SK-N-SH treated with all-trans-retinoic acid at 6 μM for 48 hours (cell line): ENCODE results near the gene PTPRT.

Source experiments
- ATAC-seq: fragments of 200-7000 bp; cut with Tn5 transposase; 3 replicates; pipeline ENCODE4 v1.9.1; 2020; ENCODE audit warnings: mild to moderate bottlenecking, moderate library complexity
- ARNTL ChIP-seq: fragments of 450-650 bp; formaldehyde crosslinking; IDR thresholded peaks from 2 replicates; pipeline ENCODE4 v1.5.0; 2020; ENCODE audit warnings: low read depth, mild to moderate bottlenecking, moderate library complexity, borderline replicate concordance
- BACH2 ChIP-seq: fragments of 250-450 bp; sonication (Bioruptor Pico); IDR thresholded peaks from 2 replicates; pipeline ENCODE4 v1.9.0; 2021; ENCODE audit warnings: mild to moderate bottlenecking, borderline replicate concordance
- CSRNP3 ChIP-seq: fragments of 250-450 bp; sonication (Bioruptor Pico); IDR thresholded peaks from 2 replicates; pipeline ENCODE4 v1.5.1; 2021; ENCODE audit warnings: mild to moderate bottlenecking, moderate library complexity
- GLIS3 ChIP-seq: fragments of 250-450 bp; sonication (Bioruptor Pico); IDR thresholded peaks from 2 replicates; pipeline ENCODE4 v1.5.0; 2020; ENCODE audit warnings: mild to moderate bottlenecking, moderate library complexity
- POU6F1 ChIP-seq: fragments of 250-450 bp; sonication (Bioruptor Pico); IDR thresholded peaks from 2 replicates; pipeline ENCODE4 v1.8.0; 2021; ENCODE audit warnings: low read depth, mild to moderate bottlenecking, moderate library complexity, borderline replicate concordance
- PPARA ChIP-seq: fragments of 250-450 bp; sonication (Bioruptor Pico); IDR thresholded peaks from 2 replicates; pipeline ENCODE4 v1.5.0; 2020; ENCODE audit warnings: mild to moderate bottlenecking, borderline replicate concordance
- RARB ChIP-seq: fragments of 250-450 bp; sonication (Bioruptor Pico); IDR thresholded peaks from 2 replicates; pipeline ENCODE4 v1.8.0; 2021; ENCODE audit warnings: mild to moderate bottlenecking, moderate library complexity
- SNAI2 ChIP-seq: fragments of 250-450 bp; sonication (Bioruptor Pico); IDR thresholded peaks from 2 replicates; pipeline ENCODE4 v1.5.0; 2020; ENCODE audit warnings: mild to moderate bottlenecking, moderate library complexity
- TCF4 ChIP-seq: fragments of 250-450 bp; sonication (Bioruptor Pico); IDR thresholded peaks from 2 replicates; pipeline ENCODE4 v1.8.0; 2021; ENCODE audit warnings: mild to moderate bottlenecking, moderate library complexity, borderline replicate concordance
- TOX ChIP-seq: fragments of 250-450 bp; sonication (Bioruptor Pico); IDR thresholded peaks from 2 replicates; pipeline ENCODE4 v1.8.0; 2021; ENCODE audit warnings: mild to moderate bottlenecking, moderate library complexity, borderline replicate concordance
- TSHZ2 ChIP-seq: fragments of 250-450 bp; sonication (Bioruptor Pico); IDR thresholded peaks from 2 replicates; pipeline ENCODE4 v1.5.0; 2020; ENCODE audit warnings: mild to moderate bottlenecking, moderate library complexity
- ZFP3 ChIP-seq: fragments of 250-450 bp; sonication (Bioruptor Pico); IDR thresholded peaks from 2 replicates; pipeline ENCODE4 v1.5.0; 2020; ENCODE audit warnings: mild to moderate bottlenecking, moderate library complexity
- ZFP30 ChIP-seq: fragments of 450-650 bp; formaldehyde crosslinking; IDR thresholded peaks from 2 replicates; pipeline ENCODE4 v1.5.0; 2022; ENCODE audit warnings: mild to moderate bottlenecking, moderate library complexity
- ZNF565 ChIP-seq: fragments of 450-650 bp; formaldehyde crosslinking; conservative IDR thresholded peaks from 2 replicates; pipeline ENCODE4 v1.5.0; 2020; ENCODE audit warnings: low read depth, mild to moderate bottlenecking, moderate library complexity
- ZNF70 ChIP-seq: fragments of 450-650 bp; formaldehyde crosslinking; IDR thresholded peaks from 2 replicates; pipeline ENCODE4 v1.5.0; 2020; ENCODE audit warnings: mild to moderate bottlenecking, moderate library complexity
- TF ChIP-seq, protein P1 (sequence below): fragments of 250-450 bp; sonication (Bioruptor Pico); IDR thresholded peaks from 2 replicates; pipeline ENCODE4 v1.8.0; 2020; ENCODE audit warnings: mild to moderate bottlenecking, moderate library complexity, borderline replicate concordance
- TF ChIP-seq, protein P2 (sequence below): fragments of 250-450 bp; sonication (Bioruptor Pico); IDR thresholded peaks from 2 replicates; pipeline ENCODE4 v1.5.1; 2020; ENCODE audit warnings: low read depth, mild to moderate bottlenecking, moderate library complexity

Gene PTPRT

GRCh38 chr20:42714298-42715141 is 475.2 kb downstream of the PTPRT start:
- TF ChIP-seq SNAI2 (CRISPR knock-in tag) (no peak), BACH2 (CRISPR knock-in tag) (no peak), ZNF70 (CRISPR knock-in tag) (no peak), TCF4 (no peak), ZNF565 (CRISPR knock-in tag) (no peak), GLIS3 (no peak), CSRNP3 (no peak), ARNTL (CRISPR knock-in tag) (no peak)
- no peak for ATAC-seq

GRCh38 chr20:42708266-42708665 is 481.4 kb downstream of the PTPRT start:
- ATAC-seq = no peak
- no peak for TF ChIP-seq TOX (CRISPR knock-in tag)
- no peak for TF ChIP-seq ZFP30 (CRISPR knock-in tag)
- TF ChIP-seq ARNTL (CRISPR knock-in tag) = no peak
- TF ChIP-seq, protein P1, sequence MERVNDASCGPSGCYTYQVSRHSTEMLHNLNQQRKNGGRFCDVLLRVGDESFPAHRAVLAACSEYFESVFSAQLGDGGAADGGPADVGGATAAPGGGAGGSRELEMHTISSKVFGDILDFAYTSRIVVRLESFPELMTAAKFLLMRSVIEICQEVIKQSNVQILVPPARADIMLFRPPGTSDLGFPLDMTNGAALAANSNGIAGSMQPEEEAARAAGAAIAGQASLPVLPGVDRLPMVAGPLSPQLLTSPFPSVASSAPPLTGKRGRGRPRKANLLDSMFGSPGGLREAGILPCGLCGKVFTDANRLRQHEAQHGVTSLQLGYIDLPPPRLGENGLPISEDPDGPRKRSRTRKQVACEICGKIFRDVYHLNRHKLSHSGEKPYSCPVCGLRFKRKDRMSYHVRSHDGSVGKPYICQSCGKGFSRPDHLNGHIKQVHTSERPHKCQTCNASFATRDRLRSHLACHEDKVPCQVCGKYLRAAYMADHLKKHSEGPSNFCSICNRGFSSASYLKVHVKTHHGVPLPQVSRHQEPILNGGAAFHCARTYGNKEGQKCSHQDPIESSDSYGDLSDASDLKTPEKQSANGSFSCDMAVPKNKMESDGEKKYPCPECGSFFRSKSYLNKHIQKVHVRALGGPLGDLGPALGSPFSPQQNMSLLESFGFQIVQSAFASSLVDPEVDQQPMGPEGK = no peak
- TF ChIP-seq TCF4 = no peak

DNA sequence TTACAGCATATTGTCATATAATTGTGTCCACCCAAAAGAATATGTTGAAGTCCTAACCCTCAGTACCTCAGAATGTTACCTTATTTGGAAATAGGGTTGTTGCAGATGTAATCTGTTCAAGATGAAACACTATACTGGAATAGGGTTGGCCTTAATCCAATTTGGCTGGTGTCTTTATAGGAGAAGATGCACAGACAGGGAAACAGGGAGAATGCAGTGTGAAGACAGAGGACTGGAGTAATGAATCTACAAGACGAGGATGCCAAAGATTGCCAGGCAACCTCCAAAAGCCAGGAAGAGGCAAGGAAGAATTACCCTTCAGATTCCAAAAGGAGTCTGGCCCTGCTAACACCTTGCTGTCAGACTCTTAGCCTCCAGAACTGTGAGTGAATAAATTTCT is 482.9 kb downstream of the PTPRT start:
- TF ChIP-seq RARB (CRISPR knock-in tag) = no peak
- no peak for TF ChIP-seq TCF4
- no peak for TF ChIP-seq PPARA (CRISPR knock-in tag)
- TF ChIP-seq TSHZ2 (CRISPR knock-in tag) = no peak
- TF ChIP-seq, protein P2, sequence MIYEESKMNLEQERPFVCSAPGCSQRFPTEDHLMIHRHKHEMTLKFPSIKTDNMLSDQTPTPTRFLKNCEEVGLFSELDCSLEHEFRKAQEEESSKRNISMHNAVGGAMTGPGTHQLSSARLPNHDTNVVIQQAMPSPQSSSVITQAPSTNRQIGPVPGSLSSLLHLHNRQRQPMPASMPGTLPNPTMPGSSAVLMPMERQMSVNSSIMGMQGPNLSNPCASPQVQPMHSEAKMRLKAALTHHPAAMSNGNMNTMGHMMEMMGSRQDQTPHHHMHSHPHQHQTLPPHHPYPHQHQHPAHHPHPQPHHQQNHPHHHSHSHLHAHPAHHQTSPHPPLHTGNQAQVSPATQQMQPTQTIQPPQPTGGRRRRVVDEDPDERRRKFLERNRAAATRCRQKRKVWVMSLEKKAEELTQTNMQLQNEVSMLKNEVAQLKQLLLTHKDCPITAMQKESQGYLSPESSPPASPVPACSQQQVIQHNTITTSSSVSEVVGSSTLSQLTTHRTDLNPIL (CRISPR knock-in tag) = no peak
- no peak for TF ChIP-seq ZFP3 (CRISPR knock-in tag)
- no peak for ATAC-seq

DNA sequence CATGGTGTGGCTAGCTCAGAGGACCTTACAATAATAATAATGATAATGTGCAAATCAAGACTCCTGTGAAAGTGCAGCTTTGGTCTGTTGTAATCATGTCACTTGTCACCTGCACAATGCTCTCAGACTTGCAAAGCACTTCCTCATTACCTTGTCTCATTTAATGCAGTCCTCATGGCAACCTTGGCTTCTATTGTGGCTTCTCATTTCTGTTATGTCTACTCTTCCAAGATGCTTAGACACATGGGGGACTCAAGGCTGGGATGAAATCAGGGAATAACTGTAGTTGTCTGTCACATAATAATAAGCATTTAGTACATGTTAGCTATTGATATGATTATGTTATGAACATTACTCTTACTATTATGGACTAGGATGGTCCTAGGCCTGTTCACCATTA is 484.2 kb downstream of the PTPRT start:
- TF ChIP-seq TOX (CRISPR knock-in tag) = no peak
- no peak for TF ChIP-seq TSHZ2 (CRISPR knock-in tag)
- no peak for TF ChIP-seq POU6F1 (CRISPR knock-in tag)
- TF ChIP-seq, all 23 proteins: peak for 0
- ATAC-seq = no peak
